ENCODE measurements around the gene EPHA3.

GRCh38 chr3:89227218-89227617 is 119.8 kb downstream of the EPHA3 start:
- TF ChIP-seq POLR2A (IDR thresholded peaks at IDR 0.05) (no peak), CTCF (IDR thresholded peaks at IDR 0.05) (no peak)
